Diencephalon (tissue), 1 donor: ENCODE data around the gene TACR1. TPM values are rescaled to one million over a fixed set of nuclear protein-coding genes. Genes with fewer than 3 reads are reported as not detected.

Experiments
- small RNA-seq: library from RNA; depleted of rRNA; stranded (forward); fragments of <200 nt; gene quantifications from one replicate; pipeline ENCODE3, GENCODE V24; 2014
- total RNA-seq: library from RNA; depleted of rRNA; stranded (reverse); fragments of >200 nt; gene quantifications from one replicate; pipeline ENCODE4 v1.2.3, GENCODE V29; 2014

Gene TACR1
- total RNA-seq = 7.4 TPM

DNA sequence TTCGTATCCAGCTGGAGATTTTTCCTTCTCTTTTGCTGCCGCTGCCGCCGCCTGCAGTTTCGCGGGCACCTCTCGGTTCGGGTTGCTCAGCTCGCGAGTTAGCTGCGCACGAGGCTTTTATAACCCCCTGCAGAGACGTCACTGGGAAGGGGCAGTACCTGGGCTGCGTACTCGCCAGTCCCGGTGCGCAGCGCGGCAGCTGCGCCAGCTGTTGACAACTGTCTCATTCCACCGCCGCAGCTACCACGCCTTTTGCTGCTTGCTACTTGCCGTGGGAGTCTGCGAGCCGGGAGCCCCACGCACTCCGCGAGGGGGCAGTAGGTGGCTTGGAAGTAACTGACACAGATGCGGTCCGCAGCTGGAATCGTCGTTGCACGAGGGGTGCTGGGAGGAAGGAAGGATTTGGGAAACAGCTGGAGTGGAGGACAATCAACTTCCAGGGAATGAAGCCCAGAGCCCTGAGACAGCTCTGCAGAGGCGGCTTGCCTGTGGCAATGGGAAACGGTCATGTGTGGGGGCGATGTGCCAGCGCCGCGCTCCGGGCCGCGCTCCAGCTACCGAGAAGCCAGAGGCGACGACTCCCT, at the start of gene TACR1:
TSS of gene TACR1 (minus strand) at position 93 of the 584 bp plus-strand sequence. CDS start 586 bp downstream, outside the sequence.

Small RNA genes within 50 kb of the gene (small RNA-seq; reads per million reads assigned to genes)
- gene MIR5000 = 0.31 reads per million, percentile 22 among the genes with 10 or more reads in this experiment

Other genes with a start within 250 kb of the TACR1 start
- 17.8 TPM for gene POLE4, start 240.9 kb downstream of the TACR1 start, total RNA-seq